Thyroid gland (tissue), 4 donors: ENCODE measurements around the gene DDX42.

Experiments used
- POLR2A ChIP-seq, 2 donors: fragments of 450-650 bp; IDR thresholded peaks; one replicate each; pipeline ENCODE4 v1.6.1; 2017; ENCODE audit warnings: antibody characterized with exemption in 2 of 2, mild to moderate bottlenecking in 2 of 2, moderate library complexity in 1 of 2
- TF ChIP-seq, protein P1 (sequence below), 6 experiments: fragments of 200-600 bp in 3 of 6; fragments of 450-650 bp in 3 of 6; sonication (generic) in 3 of 6; IDR thresholded peaks; one replicate each; pipeline ENCODE4 v1.5.1; 2016 to 2019; ENCODE audit warnings: antibody characterized with exemption in 6 of 6, mild to moderate bottlenecking in 2 of 6, inconsistent platforms in 1 of 6, moderate library complexity in 1 of 6

DNA sequence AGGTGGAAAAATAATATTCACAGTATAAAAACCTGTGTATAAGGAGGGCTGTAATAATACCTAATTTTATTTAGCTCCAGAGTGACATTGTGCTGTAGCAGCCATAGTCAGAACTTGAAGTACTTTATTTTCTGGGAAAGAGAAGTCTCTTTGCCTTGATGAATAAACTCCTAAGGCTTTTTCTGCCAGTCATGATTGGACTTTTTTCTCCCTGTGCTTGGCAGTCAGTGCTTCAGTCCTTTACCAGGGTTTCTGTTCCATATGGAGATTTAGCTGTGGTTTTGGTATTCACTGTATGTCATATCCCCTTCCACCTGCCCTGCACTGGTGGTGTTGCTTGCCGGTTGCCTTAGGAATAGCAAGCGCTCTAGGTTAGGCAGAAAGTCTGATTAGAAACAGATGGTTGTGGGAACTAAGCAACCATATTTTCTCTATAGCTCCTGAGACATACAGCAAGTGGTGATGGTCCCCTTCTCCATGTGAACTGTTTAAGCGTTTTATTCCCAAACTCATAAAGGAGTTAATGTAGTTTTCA is 24.7 kb downstream of the DDX42 start:
- TF ChIP-seq, protein P1, sequence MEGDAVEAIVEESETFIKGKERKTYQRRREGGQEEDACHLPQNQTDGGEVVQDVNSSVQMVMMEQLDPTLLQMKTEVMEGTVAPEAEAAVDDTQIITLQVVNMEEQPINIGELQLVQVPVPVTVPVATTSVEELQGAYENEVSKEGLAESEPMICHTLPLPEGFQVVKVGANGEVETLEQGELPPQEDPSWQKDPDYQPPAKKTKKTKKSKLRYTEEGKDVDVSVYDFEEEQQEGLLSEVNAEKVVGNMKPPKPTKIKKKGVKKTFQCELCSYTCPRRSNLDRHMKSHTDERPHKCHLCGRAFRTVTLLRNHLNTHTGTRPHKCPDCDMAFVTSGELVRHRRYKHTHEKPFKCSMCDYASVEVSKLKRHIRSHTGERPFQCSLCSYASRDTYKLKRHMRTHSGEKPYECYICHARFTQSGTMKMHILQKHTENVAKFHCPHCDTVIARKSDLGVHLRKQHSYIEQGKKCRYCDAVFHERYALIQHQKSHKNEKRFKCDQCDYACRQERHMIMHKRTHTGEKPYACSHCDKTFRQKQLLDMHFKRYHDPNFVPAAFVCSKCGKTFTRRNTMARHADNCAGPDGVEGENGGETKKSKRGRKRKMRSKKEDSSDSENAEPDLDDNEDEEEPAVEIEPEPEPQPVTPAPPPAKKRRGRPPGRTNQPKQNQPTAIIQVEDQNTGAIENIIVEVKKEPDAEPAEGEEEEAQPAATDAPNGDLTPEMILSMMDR (IDR thresholded peaks at IDR 0.05) = no peak
- no peak for TF ChIP-seq POLR2A (IDR thresholded peaks at IDR 0.05)
